Kidney tubule cell (primary cell): ENCODE results near the gene FNDC3B.
"Not testable (repeated sequence)": the region's sequence is repeated elsewhere in the genome, so short reads cannot be mapped to it uniquely, and the experiment has no call there.

Source experiments
- DNase-seq: peaks from one replicate; pipeline ENCODE4 v3.0.0-alpha.2; 2018; ENCODE audit warnings: low spot score

FNDC3B gene

DNA sequence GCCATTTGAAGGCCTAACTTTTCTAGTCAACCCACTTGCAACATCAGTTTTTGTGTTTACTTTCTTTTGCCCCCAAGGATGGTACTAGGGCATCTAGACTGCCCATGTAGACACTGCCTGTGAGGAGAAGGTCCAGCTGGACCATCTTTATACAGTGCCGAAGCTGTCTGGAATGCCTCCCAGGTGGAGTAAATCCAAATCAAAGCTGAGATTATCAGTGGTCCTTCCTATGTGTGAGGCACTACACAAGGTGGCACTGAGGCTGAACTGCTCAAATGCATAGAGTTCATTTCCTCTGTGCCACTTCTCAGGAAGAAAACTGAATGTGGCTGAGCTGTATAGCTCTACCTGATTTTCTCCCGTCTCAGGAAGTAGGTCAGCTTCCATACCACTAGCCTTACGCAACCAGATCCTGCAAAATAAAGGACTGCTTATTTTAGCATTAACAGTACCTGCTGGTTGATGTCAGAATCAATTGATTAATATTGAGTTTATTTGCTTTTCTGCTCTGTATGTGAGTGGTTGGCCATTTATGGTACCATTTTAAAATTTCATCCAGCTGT, 302.8 kb downstream of the FNDC3B start:
- no peak for DNase-seq

DNA sequence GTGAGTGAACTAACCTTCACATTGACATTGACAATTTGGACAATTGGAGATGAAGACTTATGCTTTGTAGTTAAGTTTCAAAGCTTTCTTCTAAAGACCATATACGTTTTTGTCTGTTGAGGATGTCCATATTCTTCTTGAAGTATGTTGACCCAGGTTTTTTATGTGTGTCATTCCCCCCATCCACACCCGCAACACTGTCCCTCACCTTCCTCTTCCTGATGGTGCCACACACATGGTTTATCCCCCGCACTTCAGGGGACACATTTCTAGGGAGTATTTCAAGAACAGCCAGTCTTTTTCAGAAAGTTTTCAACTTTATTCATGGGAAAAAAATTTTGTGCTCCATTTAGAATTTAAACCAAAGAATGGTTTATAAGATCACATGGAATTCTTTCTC, 303.7 kb downstream of the FNDC3B start:
- no peak for DNase-seq

DNA sequence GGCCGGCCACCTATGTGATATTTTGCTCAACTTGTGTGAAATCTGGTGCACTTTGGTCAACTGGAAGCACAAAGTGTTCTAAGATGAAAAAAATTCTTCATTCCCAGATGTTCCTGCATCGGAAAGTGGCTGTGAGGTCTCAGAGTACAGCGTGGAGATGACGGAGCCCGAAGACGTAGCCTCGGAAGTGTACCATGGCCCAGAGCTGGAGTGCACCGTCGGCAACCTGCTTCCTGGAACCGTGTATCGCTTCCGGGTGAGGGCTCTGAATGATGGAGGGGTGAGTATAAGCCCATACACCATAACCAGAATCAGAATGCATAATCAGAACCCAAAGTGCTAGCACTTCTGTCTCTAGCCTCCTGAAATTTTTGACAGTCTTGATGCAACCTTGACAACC, 304.6 kb downstream of the FNDC3B start:
- no peak for DNase-seq

DNA sequence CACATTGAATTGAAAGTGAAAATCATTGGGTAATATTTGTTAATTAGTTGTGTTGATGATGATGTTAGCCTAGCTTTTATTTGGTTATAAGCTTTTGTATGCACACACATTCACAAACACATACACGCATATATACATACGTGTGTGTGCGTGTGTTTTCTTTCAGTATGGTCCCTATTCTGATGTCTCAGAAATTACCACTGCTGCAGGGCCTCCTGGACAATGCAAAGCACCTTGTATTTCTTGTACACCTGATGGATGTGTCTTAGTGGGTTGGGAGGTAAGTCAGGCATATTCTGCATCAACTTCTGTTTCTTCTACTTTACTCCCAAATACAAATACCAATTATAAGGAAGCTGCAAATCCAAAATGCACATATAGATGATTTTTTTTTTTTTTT, 306.8 kb downstream of the FNDC3B start:
- DNase-seq: no peak

DNA sequence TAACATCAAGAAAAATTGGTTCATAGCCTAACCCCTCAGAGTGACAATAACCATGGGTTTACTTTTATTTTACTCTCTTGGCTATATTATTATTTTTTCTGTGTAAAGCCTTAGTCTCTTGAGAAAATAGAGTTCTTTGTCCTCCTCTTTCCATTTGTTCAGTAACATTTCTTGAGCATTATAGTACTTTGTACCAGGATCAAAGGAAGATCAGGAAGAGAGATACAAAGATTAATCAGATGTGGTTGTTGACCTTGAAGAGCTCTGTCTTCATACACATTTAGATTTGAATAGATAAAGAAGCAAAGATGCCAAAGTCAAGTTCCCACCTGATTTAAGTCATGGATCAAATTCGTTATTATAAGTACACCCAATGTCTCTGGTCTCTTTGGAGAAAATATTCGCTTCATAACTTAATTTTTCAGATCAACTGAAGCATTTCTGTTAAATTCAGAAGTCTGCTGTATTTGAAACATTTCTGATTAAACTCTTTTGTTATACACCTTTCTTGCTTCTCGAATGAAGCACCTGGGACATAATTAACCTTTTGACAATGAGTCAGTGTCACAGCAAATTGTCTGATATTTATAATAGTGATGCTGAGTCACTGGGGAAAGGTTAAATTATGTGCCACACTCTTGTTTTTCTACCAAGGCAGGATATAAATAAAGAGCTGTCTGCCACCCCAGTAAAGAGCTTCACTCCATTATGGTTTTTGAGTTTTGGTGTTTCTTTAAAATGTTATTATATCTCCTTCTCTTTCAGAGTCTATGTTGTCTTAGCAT, 308.7 kb downstream of the FNDC3B start:
- DNase-seq: peak; percentile 43

DNA sequence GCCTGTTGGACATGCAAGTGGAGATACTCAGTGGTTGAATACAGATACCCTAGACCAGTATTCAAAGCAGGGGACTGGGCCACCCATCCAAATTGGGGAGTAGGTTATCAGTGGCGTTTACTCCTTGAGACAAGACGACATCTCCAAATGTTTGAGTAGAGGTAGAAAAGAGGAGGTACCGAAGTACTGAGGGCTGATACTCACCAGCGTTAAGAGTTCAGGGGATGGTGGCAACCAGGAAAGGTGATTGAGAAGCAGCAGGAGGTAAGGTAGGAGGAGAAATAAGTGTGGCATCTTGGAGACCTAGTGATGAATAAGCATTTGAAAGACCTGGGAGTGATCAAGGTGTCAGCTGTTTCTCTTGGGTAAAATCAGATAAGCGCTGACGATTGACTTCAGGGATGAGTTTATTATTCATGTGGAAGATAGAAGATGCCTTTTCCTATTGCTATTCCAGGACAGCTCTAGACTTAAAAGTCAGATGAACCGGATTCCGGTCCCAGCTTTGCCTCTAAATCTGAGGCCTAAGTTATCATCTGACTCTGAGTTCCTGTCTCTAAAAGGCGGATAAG, 312.6 kb downstream of the FNDC3B start:
- DNase-seq: no peak

DNA sequence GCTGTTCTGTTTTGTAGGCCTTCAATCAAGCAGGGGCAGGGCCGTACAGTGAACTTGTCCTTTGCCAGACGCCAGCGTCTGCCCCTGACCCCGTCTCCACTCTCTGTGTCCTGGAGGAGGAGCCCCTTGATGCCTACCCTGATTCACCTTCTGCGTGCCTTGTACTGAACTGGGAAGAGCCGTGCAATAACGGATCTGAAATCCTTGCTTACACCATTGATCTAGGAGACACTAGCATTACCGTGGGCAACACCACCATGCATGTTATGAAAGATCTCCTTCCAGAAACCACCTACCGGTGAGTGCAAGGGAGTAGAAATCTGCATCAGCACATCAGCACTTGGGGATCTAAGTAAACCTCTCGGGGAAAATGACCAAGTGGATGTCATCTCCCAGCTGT, 313.4 kb downstream of the FNDC3B start:
- no peak for DNase-seq

DNA sequence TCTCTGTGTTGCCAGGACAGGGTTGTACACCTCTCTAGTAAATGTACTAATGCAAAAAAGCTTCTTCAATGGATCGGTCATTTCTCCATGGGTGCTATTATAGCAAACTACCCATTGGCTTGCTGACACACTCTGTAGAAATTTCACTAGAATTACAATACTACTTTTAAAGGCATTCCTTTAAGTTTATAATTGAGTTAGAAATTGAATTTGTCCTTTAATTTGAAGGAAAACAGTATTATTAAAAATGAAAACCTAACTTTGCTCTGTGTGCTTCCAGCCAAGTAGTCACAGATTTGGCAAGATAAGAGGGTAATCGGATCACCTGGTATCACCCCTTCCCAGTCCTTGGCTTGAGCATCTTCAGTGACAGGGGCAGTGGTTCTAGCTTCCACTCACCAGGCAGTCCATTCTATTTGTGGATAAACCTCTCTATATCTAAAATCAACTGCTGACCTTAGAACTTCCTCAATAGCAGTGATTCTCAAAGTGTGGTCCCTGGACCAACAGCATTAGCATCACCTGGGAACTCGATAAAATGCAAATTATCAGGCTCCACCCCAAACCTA, 315.6 kb downstream of the FNDC3B start:
- no peak for DNase-seq

DNA sequence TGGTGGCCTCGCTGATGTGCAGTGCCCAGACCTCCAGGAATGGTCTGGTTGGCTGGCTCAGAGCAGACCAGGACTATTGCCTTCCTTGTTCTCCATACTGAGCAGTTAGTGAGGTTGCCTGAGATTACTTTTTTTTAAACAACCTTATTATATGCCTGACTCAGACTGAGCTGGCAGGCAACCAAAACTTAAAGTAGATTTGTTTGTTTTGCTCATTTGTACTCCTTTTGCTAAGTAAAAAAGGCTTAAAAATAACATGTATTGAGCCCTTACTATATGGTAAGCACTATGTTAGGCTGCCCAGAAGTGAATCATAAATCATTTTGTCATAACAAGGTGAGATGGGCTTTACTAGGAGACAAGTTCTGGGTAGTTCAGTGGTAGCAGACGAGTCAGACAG, 316.5 kb downstream of the FNDC3B start:
- peak; percentile 73 for DNase-seq

DNA sequence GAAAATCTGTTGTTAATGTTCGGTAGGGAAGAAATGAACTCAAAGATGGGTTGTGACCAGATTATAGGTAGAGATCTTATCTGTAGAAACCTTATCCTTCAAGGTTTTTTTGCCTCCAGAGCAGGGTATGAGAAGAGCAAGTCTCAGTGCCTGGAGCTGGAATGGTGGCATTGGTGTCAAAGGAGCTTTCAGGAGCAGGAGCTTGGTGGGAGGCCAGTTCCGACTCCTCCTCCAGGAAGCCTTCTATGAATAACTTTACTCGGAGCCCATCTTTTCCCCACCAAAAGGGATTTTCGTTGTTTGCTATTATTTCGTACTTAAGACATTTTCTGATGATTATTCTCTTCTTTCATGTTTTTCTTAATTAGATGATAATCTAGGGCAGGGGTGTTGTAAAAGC, 317.0 kb downstream of the FNDC3B start:
- no peak for DNase-seq

DNA sequence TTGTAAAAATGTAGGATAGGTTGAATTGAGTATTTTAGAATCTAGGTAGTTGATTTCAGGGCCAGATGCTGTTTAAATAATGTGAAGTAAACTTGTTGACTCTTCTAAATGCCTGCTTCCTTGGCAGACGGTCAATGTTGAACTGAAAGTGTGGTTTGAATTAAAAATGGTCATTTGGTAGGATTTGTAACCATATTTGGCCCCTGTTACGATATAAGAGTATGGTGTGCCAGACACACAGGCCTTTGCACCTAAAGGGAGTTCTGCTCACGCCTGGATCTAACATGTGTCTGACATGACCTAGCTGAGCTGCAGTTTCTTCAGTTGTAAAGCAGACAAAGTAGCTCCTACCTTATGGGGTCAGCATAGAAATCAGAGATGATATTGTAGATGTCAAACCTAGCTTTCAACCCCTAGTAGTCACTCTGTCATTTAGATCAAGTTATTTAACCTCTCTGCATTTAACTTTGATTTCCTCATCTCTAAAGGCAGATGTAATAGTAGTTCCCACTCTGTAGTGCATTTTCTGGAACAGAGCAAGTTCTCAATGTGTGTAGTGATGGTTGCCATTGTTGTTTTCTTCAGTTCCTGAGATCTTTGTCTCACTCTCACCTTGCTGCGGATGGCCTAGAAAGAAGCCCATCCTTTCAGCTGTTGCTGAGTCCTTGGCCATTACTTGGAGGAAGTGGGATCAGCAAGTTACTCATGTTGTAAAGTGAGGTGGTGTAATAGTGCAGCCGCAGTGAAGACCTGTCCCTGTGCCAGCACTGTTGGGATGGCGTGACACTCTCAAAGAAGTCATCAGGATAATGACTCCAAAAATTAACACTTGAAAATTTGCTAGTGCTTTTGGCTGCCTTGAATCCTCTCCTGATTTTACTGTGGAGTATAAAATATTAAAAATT, 318.7 kb downstream of the FNDC3B start:
- peak; percentile 18 for DNase-seq

DNA sequence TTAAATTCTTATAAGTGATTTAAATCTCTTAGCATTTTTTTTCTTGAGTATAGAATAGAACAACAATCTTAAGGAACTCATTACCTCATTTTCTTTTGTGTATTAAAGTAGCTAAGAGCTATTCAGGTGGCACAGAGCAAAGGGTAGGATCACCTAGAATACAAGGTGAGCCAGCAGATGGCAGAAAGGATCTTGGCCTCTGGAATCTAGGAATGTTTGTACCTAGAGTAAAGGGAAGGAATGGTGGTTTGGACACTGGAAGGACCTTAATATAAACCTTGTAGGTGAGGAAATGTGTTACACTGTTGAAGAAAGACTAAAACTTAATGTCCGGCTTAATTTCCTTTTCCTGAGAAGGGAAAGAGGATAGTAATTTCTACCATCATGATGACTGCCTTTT, 319.9 kb downstream of the FNDC3B start:
- DNase-seq: no peak

DNA sequence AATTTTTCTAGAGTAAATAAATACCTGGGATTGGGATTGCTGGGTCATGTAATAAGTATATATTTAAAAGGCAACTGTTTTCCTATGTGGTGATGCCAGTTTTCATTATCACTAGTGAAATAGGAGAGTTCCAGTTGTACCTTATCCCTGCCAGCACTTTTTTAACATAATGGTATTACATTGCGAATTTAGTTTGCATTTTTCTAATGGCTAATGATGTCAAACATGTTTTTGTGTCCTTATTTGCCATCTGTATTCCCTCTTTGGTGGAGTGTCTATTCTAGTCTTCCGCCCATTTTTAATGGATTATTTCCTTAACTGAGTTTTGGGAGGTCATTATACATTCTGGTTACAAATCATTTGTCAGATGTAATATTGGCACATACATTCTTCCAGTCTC, 320.6 kb downstream of the FNDC3B start:
- DNase-seq: no peak

DNA sequence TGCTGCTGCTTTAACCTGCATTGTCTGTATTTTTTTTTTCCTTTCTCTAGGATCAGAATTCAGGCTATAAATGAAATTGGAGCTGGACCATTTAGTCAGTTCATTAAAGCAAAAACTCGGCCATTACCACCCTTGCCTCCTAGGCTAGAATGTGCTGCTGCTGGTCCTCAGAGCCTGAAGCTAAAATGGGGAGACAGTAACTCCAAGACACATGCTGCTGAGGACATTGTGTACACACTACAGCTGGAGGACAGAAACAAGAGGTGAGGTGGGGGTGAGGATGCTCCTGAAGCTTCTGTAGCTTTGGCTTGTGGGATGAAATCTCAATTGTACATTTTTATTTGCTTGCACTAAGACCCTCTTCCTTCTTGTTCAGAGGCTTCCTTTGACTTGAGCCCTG, 323.2 kb downstream of the FNDC3B start:
- no peak for DNase-seq

DNA sequence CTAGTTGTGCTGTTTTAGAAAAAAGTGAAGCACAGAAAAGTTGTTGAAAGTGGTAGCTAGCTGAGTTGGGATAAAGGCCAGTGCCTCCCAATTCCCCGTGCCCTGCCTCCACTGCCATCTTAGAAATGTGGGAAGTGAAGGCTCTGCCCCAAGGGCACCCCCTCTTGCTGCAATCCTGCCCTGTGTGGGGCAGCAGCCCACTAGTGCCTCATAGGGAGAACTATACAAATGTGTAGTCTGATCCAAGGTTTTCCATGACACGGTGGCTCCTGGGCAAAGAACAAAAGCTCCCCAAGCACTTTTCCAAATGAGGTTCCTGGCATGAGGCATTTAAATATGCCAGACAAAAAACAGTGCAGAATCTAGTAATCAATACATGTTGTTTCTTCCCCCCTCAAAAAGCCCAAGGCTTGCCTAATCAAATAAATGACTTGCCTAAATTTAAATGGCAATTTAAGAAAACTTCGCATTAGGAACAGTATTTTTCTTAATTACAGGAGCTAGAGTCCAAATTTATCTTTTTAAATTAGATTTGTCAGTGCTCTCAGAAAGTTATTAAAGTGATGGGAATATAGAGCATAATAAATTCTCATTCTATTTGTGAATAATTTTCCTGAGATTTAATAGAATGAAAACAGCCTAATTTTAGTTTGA, 325.1 kb downstream of the FNDC3B start:
- no peak for DNase-seq

DNA sequence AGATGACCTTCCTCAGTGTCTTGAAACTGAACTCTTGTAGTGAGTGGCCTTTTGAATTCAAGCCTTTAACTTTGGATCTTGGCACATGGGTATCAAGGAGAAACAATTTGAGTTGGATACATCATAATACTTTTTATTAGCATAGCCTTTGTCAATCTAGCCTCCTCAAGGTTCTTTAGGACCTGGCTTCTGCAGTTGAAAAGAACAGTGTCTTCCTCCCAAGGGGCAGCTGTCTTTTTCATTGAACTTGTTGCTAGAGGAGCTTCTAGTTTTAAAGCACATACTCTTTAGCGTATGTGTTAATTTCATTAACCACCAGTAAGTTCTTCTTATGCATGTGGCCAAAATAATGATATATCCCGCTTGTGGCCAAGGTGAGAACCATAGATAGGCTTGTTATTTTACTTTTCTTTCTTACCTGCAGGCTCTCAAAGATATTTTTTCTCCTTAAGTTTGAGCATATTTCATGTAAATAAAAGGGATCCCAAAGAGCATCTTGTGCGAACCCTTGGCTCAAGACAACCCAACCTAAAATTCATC, 325.7 kb downstream of the FNDC3B start:
- no peak for DNase-seq

DNA sequence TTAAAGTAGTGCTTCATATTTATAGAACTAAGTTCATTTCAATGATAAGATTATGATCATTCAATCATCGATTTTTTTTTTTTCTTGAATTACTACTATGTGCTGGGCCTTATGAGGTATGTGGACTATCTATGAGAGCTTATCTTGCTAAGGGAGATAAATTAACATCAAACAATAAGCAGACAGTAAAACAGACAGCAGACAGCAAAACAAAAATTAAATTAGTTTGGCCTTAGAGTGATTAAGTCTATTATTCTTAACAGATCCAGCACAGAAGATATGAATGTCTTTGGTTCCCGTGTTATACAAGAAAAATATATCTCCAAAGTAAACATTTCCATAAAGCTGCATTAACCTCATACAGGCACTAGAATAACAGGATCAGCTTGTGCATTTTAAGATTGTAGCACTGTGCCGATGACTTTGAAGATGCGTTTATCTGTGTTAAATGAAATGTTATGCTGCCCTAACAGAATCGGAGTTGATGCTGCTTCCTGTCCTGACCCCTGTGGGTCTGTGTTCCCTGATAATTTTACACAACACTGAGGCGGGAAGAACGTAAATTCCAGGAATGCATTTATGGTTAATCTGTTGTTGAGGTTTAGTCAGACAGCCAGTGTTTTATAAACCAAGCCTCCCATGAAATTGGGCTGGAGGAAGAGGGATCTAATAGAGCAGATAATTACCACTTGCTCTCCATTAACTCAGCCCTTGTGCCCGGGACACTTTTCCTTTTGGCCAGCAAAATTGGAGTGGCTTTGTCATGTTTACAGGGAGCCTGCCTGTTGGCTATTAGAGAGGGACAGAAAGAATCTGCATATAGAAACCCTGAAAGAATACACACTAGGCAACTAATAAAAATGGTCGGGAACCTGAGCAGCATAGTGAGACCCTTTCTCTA, 328.1 kb downstream of the FNDC3B start:
- peak; percentile 52 for DNase-seq

DNA sequence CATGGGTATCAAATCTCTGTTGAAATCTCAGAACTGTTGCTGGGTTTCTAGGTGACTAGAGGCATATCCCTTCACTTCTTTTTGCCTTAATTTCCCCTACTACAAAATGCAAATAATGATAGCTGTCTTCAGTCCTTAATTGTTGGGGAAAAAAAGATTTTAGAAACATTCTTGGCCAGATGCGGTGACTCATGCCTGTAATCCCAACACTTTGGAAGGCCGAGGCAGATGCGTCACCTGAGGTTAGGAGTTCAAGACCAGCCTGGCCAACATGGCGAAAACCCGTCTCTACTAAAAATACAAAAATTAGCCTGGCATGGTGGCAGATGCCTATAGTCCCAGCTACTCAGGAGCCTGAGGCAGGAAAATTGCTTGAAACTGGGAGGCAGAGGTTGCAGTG, 329.2 kb downstream of the FNDC3B start:
- not testable (repeated sequence) for DNase-seq

DNA sequence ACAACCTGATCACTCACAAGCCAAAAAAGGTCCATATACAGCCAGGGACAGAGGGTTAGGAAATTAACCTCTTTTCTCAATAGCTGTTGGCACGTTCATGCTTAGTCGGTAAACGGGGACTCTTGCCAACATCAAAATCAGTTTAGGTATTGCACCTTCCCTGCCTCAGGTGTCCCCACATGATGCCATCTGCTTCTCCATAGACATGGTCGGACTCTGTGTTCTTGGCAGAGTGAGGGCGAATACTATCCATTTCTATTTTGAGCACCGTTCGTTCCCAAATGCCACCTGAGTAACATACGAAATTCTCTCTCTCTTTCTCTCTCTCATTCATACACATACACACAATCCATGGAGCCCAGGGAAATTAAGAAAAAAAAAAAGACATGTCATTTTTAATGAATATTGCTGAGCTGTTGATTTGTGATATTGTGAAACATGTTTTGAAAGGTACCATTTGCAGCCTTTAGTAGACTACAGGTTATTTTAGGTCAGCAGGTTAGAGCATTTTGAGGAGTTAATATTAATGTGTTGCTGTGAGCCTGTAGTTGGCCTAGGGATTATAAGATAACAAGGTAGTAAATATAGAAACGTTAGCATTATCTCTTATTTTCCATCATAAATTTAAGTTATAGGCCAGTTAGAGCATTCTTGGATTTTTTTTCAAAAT, 330.3 kb downstream of the FNDC3B start:
- DNase-seq: no peak

DNA sequence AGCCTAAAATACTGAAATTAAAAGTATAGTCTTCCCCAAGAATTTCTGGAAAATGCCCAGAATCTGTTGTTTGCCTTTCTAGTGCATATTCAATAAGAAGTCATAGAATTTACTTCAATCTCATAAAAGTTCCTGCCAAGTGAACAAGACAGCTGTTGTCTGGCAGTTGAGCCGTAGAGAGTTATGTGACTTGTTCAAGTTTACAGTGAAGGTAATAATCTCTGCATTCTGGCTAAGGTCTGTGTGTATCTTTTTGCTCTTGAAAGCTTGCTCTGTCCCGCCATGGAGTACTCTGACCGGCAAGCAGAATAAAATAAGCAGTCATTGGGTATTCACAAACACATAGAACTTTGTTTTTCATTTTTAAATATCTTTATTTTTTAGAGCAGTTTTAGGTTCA, 331.0 kb downstream of the FNDC3B start:
- no peak for DNase-seq
